HCT116 (cell line): ENCODE results near the gene TMEM212. TPM values are rescaled to one million over a fixed set of nuclear protein-coding genes. Genes with fewer than 3 reads are reported as not detected.

Experiments used
- ATAC-seq: fragments of 200-7000 bp; cut with Tn5 transposase; 2 replicates; pipeline ENCODE4 v1.9.1; 2020; ENCODE audit warnings: mild to moderate bottlenecking, moderate library complexity
- BruUV-seq: library from RNA; stranded (reverse); fragments of 400-500 nt; replicated peaks from 2 replicates; lab custom pipeline; 2021; lab: Mats Ljungman, UMichigan
- CTCF ChIA-PET: fragments of 300-600 bp; sonication (Branson Sonifier 250); formaldehyde crosslinking; loops from one replicate; lab custom pipeline; 2021; ENCODE audit warnings: antibody characterized with exemption; lab: Charles Lee
- POLR2A ChIA-PET: fragments of 300-600, 350-600 bp; sonication (Branson Sonifier 250); formaldehyde crosslinking; loops from one replicate; lab custom pipeline; 2021; ENCODE audit warnings: antibody characterized with exemption; lab: Charles Lee
- RAD21 ChIA-PET, 2 experiments: fragments of 300-600 bp; sonication (Branson Sonifier 250); formaldehyde crosslinking; loops; one replicate each; lab custom pipeline; 2023; ENCODE audit warnings: low total read pairs in 2 of 2; ENCODE audit not compliant: uncharacterized antibody in 2 of 2, unreplicated experiment in 2 of 2, low non-redundant PET in 1 of 2; lab: Charles Lee
- DNase-seq: peaks from one replicate; pipeline ENCODE4 v3.0.0-alpha.2; 2010; ENCODE audit warnings: low read depth, low spot score
- H2AFZ ChIP-seq: fragments of 200-600 bp; shearing (Covaris generic), sonication (generic); 2 replicates; pipeline ENCODE4 v1.6.1; 2017; ENCODE audit warnings: low read depth, mixed run types, mixed read lengths, antibody characterized with exemption, low read length; ENCODE audit not compliant: poor library complexity, severe bottlenecking
- H3K27ac ChIP-seq: 2 replicates; pipeline ENCODE4 v1.5.1; 2012; ENCODE audit warnings: low read depth, low read length
- H3K27me3 ChIP-seq: fragments of 200-600 bp; sonication (generic); 2 replicates; pipeline ENCODE4 v1.6.1; 2016; ENCODE audit warnings: mixed run types, low read length, mixed read lengths; ENCODE audit not compliant: insufficient read depth
- H3K36me3 ChIP-seq, 2 experiments: fragments of 200-500 bp in 1 of 2; fragments of 200-600 bp in 1 of 2; sonication (Bioruptor generic) in 1 of 2; sonication (generic) in 1 of 2; 2 replicates each; pipeline versions ENCODE4 v1.5.1 to v1.6.1; 2014 to 2016; ENCODE audit warnings: low read length in 2 of 2, inconsistent platforms in 1 of 2, mixed read lengths in 1 of 2, mixed run types in 1 of 2; ENCODE audit not compliant: insufficient read depth in 2 of 2, control insufficient read depth in 1 of 2
- H3K4me1 ChIP-seq, 2 experiments: fragments of 200-600 bp in 1 of 2; sonication (generic) in 1 of 2; 2 replicates each; pipeline versions ENCODE4 v1.5.1 to v1.6.1; 2012 to 2017; ENCODE audit warnings: low read length in 2 of 2, inconsistent platforms in 1 of 2, mild to moderate bottlenecking in 1 of 2, mixed read lengths in 1 of 2, mixed run types in 1 of 2, moderate library complexity in 1 of 2; ENCODE audit not compliant: insufficient read depth in 2 of 2, control insufficient read depth in 1 of 2
- H3K4me2 ChIP-seq: fragments of 200-600 bp; sonication (generic); 2 replicates; pipeline ENCODE4 v1.6.1; 2017; ENCODE audit warnings: mixed run types, low read length, mixed read lengths
- H3K4me3 ChIP-seq, 2 experiments: fragments of 200-600 bp in 1 of 2; sonication (generic) in 1 of 2; replicated peaks in 1 of 2; 2 replicates each; pipeline ENCODE4 v1.5.1; 2011 to 2016; ENCODE audit warnings: low read length in 2 of 2, control low read depth in 1 of 2, low read depth in 1 of 2, mild to moderate bottlenecking in 1 of 2, mixed read lengths in 1 of 2, mixed run types in 1 of 2
- H3K79me2 ChIP-seq: fragments of 200-600 bp; sonication (generic); 2 replicates; pipeline ENCODE4 v1.6.1; 2017; ENCODE audit warnings: mild to moderate bottlenecking, mixed run types, low read length, moderate library complexity, mixed read lengths; ENCODE audit not compliant: insufficient read depth
- H3K9ac ChIP-seq: fragments of 200-600 bp; sonication (generic); 2 replicates; pipeline ENCODE4 v1.6.1; 2016; ENCODE audit warnings: low read length, mixed read lengths
- H3K9me2 ChIP-seq: fragments of 200-600 bp; sonication (generic), shearing (Covaris generic); 2 replicates; pipeline ENCODE4 v1.6.1; 2017; ENCODE audit warnings: mixed run types, mild to moderate bottlenecking, moderate library complexity; ENCODE audit not compliant: insufficient read depth
- H3K9me3 ChIP-seq, 2 experiments: fragments of 200-500 bp in 1 of 2; fragments of 200-600 bp in 1 of 2; sonication (Bioruptor generic) in 1 of 2; sonication (generic) in 1 of 2; 2 replicates each; pipeline ENCODE4 v1.6.1; 2014 to 2017; ENCODE audit warnings: low read length in 2 of 2, mixed read lengths in 2 of 2, inconsistent platforms in 1 of 2, low read depth in 1 of 2, mild to moderate bottlenecking in 1 of 2, mixed run types in 1 of 2, moderate library complexity in 1 of 2; ENCODE audit not compliant: control insufficient read depth in 1 of 2, insufficient read depth in 1 of 2
- H4K20me1 ChIP-seq: fragments of 200-600 bp; sonication (generic), shearing (Covaris generic); 2 replicates; pipeline ENCODE4 v1.6.1; 2017; ENCODE audit warnings: mixed run types, mild to moderate bottlenecking, moderate library complexity; ENCODE audit not compliant: insufficient read depth
- ATF3 ChIP-seq: IDR thresholded peaks from 2 replicates; pipeline ENCODE4 v1.6.1; 2012
- CEBPB ChIP-seq: IDR thresholded peaks from 2 replicates; pipeline ENCODE4 v1.6.1; 2012; ENCODE audit warnings: low read depth
- EZH2 ChIP-seq: fragments of 200-600 bp; sonication (generic); IDR thresholded peaks from 2 replicates; pipeline ENCODE4 v1.6.1; 2017; ENCODE audit warnings: antibody characterized with exemption, mixed run types
- POLR2A ChIP-seq: IDR thresholded peaks from 2 replicates; pipeline ENCODE4 v1.7.0; 2011; ENCODE audit warnings: borderline replicate concordance; ENCODE audit not compliant: insufficient read depth, insufficient read length; ENCODE audit errors: extremely low read depth
- POLR2AphosphoS5 ChIP-seq: IDR thresholded peaks from 2 replicates; pipeline ENCODE4 v1.6.1; 2011; ENCODE audit warnings: mild to moderate bottlenecking, low read depth, low read length, moderate library complexity
- RAD21 ChIP-seq: IDR thresholded peaks from 2 replicates; pipeline ENCODE4 v1.6.1; 2012; ENCODE audit warnings: low read depth, mild to moderate bottlenecking
- SP1 ChIP-seq: IDR thresholded peaks from 2 replicates; pipeline ENCODE4 v1.6.1; 2012; ENCODE audit warnings: low read depth
- ZBTB33 ChIP-seq: IDR thresholded peaks from 2 replicates; pipeline ENCODE4 v1.6.1; 2011; ENCODE audit warnings: mild to moderate bottlenecking, low read length, moderate library complexity; ENCODE audit not compliant: insufficient replicate concordance; ENCODE audit errors: extremely low read depth
- intact Hi-C: fragments of 100-400 bp; cut with micrococcal nuclease; formaldehyde crosslinking; loops from 2 replicates; pipeline ENCODE4 v1.10.0; 2022
- total RNA-seq: library from RNA; stranded (reverse); gene quantifications from one replicate; pipeline ENCODE4 v1.2.1, GENCODE V29; 2021; ENCODE audit not compliant: unreplicated experiment

The TMEM212 gene
- total RNA-seq, 1 experiment from 2014 or later: not detected

DNA sequence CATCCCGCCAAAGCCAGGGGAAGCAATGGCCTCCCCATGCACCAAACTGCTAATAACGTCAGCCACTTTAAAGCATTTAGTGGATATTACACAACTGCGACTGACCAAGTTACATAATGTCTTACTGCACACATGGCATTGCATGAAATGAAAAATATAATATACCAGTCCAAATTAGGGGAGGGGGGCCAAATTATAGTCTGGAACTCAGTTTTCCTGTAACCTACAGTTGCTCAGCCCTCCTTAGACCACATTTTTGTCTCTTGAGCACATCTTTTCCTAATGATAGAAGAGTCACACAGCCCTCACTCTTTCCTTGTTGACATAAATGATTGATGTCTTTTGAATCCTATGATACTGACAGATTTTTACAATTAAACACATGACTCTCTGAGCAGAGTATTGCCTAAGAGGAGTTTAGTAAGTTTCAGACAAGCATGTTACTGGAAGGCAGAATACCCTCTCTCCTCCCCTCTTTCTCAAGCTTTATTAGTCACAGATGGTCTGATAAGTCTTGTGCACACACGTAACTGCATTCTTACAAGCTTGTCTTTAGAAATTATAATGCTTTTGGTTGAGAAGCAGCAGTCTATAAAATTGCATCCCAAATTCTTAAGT, 31.7 kb upstream of the TMEM212 start:
- CTCF ChIA-PET: interaction anchor here (1.4 to 2.0 kb wide), 2 partner anchors 19 to 39 kb away, joined by 4 to 8 read pairs; no protein-coding TSS in a partner anchor
- Histone ChIP-seq H3K9me3 (no peaks in the 10 kb centered on the region), H3K4me3 (peak overlapping the region in 1 of 2 experiments; percentile 78; a peak in 2 of 4 replicates), H3K27ac (no peak overlapping the region), H3K9ac (no peak overlapping the region), H3K27me3 (no peaks in the 10 kb centered on the region), H3K9me2 (no peaks in the 10 kb centered on the region), H3K79me2 (no peaks in the 10 kb centered on the region), H3K4me2 (peak overlapping the region; percentile 97), H3K4me1 (peaks cover 8 to 46% of the 10 kb centered on the region in 2 experiments; a peak in 3 of 4 replicates), H2AFZ (peak overlapping the region; percentile 91), H4K20me1 (no peaks in the 10 kb centered on the region), H3K36me3 (no peaks in the 10 kb centered on the region)
- intact Hi-C loops: loop anchor here (10.0 kb wide), 1 partner anchor 63 kb away; no protein-coding TSS in a partner anchor
- no peak for TF ChIP-seq POLR2A
- TF ChIP-seq RAD21: no peak
- no peak for TF ChIP-seq SP1
- TF ChIP-seq EZH2: no peak
- TF ChIP-seq CEBPB: no peak
- no peak for TF ChIP-seq ATF3
- no peak for TF ChIP-seq ZBTB33
- TF ChIP-seq POLR2AphosphoS5: no peak
- POLR2A ChIA-PET: no interaction called here
- RAD21 ChIA-PET: no interaction called here
- no TSS peak for BruUV-seq
- ATAC-seq (no peak), DNase-seq (no peak)
